NCI-H2196 (cell line): ENCODE results near the gene INTS1.

Source experiments
- DNase-seq: peaks from one replicate; lab custom pipeline; 2025; ENCODE audit not compliant: unreplicated experiment; lab: John Stamatoyannopoulos, UW

The INTS1 gene

DNA sequence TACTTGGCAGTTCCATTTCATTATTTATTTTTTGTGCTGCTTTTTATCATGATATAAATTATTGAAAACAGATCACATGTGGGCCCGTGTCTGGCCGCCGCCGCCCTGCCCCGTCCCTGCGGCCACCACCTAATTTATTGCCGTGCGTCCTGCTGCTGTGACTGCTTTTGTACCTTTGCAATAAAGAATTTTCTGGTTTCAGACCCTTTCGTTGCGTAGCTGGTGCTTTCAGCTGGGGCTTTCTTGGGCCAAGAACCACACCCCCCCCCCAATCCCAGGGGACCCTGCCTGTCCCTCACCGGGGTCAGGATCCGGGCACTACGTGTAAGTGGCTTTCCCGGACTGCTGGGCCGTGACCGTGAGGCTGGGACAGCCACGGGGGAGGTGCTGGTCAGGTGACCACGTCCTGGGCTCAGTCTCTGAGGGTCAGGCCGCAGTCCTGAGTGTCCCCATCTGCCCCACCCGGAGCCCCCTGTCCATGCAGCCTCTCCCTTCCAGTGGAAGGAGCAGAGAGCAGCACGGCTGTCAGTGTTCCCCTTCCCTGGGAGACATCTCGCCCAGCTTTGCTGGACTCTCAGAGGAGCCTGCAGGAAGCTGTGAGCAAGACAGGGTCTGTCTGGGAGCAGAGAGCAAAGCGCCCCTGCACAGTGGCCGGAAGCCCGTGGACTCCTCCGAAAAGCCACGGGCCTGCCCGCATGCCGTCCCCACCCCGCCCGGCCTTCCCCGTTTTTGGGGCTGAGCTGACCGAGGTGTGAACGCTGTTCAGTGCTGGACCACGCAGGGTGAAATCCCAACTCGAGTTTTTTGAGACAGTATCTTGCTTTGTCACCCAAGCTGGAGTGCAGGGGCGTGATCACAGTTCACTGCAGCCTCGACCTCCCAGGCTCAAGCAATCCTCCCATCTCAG lies 38.9 kb upstream of the INTS1 start:
- DNase-seq: no peak

DNA sequence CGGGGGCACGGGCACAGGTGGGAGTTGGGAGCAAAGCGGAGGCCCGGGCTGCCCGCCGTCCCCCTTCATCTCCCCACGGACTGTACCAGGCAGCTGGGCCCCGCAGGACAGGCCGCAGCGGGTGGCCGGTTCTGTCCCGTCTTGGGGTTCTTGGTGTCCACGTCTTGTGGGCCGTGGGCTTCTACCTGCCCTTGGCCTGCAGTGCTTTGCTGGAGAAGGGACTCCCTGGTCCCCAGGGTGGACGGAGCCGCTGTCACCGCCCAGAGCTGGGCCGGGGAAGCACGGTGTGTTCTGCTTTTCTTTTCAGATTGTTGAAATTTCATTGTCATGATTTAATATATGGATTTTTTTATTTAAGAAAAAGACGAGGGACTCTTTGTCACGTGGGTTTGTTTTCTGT lies 38.1 kb upstream of the INTS1 start:
- DNase-seq: no peak

DNA sequence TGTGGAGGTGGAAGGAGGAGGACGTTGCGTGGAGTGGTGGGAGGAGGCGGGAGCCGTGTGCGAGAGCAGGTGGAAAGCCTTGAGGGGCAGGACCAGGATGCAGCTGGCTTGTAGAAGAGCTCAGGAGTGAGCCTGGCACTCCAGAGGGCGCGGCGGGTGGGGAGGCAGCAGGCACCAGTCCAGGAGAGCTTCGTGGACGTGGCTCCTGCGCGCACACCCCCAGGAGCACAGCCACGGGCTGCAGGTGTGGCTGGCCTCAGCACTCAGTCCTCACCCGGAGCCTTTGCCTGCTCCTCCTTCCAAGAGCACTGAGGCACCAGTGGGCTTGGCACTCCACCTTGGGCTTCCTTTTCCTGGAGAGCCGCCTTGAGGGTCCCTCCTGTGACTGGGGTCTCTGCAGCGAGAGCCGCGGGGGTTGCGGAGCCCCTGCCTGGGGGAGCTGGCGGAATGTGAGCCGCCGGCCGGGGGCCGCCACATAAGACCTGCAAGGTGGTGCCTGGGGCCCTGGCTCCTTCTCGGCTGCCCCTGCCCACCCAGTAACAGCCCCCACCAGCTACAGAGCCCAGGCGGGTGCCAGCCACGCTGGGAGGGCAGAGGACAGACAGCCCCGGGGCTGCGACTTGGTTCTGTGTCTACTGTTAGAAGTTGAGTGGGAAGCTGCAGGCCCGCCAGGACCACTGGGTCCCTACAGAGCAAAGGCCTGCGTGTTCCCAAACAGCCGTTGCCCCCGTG lies 37.4 kb upstream of the INTS1 start:
- DNase-seq: no peak

DNA sequence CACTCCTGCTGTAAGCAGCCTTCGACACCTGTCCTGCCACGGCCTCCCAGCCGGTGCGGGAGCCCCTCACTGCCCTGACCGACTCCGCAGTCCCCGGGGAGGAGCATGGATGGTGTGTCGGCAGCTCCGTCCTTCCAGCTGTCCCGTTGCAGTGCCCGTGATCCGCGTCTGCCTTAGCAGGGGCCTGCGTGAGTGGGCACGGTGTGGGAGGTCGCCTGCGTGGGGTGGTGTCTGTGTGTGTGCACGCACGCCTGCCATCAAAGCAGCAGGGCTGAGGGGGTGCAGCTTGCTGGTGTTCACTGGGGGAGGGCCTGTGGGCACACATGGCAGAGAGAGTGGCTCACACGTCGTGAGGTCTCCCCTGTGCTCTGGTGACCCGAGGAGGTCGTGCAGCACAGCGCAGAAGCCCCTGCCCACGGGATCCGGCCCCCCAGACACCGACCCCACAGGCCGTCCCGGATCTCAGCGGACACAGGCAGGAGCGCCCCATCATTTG lies 36.6 kb upstream of the INTS1 start:
- no peak for DNase-seq

DNA sequence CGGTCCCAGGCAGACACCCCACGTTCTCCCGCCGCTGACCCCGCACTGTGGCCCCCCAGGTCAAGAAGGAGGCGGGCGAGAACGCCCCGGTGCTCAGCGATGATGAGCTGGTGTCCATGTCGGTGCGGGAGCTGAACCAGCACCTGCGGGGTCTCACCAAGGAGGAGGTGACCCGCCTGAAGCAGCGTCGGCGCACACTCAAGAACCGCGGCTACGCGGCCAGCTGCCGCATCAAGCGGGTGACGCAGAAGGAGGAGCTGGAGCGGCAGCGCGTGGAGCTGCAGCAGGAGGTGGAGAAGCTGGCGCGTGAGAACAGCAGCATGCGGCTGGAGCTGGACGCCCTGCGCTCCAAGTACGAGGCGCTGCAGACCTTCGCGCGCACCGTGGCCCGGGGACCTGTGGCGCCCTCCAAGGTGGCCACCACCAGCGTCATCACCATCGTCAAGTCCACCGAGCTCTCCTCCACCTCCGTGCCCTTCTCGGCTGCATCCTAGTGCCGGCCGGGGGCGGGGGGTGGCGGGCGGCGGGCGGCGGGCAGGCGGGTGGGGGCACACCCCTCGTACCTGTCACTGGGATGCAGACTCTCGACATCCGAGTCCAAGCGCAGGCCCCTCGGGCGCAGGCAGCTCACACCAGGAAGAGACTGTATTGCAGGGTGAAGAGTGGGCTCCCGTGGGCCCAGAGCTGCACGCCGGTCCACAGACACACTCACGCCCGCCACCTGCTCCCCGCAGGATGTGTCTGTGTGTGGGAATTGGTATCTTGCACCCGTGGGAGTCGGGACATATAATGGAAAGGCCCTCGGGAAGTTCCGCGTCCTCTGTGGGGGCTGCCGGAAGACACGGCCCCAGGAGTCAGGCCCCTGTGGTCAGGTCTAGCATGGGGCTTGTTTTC lies 35.9 kb upstream of the INTS1 start:
- no peak for DNase-seq

DNA sequence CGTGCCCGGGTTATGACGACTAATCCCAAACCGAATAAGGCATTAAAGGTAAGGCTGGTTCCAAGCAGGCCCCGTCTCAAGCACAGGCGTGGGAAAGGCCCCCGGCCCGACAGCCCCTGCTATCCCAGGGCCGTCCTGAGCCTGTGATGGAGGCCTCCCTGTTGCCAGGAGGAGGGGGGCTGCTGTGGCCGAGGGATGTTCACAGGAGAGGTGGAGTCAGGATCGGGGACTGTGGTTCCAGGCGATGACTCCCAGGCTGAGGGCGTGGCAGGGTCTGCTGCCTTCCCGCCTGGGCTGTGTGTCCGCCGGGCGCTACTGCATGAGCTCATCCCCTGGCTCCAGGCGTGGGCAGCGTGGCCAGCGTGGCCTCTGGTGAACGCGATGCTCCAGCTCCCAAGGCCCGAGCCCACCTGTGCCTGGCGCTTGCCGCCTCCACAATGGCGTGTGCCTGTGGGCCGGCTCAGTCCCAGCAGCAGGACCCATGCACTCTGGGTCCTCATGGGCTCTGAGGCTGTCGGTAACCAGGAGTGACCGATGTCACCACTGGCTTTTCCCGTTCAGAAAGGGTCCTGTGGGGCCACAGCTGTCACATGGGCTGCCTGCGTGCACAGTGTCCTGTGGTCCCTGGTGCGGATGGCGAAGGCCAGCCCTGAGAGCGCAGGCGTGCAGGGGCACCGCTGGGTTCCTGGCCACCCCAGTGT lies 35.1 kb upstream of the INTS1 start:
- no peak for DNase-seq

DNA sequence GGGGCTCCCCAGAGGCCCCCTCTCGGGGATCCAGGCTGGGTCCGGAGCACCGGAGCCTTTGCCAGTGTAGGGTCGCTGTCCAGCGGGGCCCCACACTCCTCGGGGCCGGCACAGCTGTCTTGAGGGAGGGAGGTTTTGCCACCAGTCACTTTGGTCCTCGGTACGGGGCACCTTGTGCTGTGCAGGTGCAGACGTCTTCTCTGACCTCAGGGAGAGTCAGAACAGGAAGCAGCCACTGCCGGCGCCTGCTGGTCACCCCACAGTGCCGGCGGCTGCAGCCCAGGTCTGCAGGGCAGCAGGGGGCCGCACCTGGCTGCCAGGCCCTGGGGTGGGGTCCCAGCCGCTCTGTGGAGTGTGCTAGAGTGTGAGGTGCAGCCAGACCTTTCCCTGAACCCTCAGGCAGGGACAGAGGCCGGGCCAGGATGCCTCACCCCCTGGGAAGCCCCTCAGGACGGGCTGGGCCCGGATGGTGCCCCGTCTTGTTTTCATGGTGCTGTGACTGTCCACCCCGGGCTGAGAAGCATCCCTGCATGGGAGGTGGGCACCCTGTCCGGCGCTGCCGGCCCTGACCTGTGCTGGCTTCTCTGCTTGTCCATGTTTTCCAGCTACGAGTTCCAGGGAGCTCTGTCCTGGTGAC lies 34.5 kb upstream of the INTS1 start:
- DNase-seq: no peak

DNA sequence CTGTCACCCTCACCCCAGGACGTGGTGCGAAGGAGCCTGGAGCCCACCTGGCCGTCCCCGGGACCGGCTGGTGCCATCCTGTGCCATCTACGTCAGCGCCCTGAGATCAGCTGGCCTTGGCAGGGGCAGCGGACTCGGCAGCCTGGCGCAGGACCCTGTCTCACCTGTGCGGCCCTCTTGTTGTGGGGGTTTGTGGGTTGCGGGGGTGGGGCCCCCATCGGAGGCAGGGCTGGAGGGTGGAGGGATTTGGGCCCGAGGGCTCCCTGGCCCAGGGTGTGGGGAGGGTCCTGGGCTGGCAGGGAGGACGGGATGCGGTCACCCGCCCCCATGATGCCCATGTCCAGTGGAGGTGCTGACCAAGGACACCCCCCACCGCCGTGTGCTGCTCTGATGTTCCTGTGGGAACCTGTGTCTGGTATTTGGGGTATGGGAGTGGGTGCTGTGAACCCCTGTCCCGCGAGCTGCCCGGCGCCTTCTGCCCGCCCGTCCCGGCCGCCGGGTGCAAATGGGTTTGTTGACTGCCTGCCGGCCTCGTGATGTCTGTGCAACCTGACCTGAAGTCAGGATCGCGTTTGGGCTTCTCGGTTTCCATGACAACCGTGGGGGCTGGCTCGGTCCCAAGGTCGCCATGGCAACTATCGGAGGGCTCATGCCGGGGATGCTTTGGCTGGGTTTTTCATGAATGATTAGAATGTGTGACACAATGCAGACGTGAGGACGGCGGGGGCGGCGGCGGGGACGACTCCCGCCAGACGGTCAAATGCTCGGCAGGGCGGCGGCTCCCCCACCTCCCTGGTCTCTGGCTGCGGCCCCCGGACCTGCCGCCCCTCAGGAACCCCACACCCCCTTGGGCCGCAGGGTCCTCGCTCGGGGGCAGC lies 33.6 kb upstream of the INTS1 start:
- DNase-seq: peak; percentile 56

DNA sequence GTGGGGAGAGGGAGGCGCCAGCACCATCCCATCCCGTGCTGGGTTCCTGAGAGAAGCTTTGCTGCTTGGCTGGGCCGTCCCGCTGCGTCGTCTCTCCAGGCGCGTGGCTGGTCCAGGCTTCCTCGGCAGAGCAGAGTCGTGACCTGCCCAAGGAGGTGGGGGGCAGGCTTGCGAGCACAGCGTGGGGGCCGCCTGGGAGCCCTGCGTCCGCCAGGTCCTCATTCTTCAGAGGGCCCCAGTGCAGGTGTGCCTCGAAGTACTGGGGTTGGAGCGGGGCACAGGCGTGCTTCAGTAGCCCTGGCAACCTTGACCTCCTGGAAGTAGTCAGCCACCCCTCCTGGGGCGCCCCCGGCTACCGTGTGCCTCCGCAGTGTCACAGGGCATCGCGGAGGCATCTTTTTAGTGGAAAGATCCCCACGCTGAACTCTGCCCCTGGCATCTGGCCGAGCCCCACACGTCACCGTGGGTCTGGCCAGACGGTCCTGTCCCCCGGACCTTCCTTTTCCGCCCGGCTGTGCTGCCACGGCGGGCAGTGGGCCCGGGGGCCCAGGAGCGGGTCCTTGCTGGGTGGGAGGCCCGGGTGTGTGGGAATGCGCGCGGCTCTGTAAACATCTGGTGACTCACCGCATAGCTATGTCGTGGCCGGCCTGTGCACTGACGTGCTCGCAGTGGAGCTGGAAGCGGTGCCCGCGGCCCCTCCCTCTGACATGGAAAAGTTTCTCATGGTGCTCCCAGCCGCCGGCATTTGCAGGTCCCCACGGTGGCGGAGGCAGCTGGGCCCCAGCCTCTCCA lies 32.8 kb upstream of the INTS1 start:
- no peak for DNase-seq

DNA sequence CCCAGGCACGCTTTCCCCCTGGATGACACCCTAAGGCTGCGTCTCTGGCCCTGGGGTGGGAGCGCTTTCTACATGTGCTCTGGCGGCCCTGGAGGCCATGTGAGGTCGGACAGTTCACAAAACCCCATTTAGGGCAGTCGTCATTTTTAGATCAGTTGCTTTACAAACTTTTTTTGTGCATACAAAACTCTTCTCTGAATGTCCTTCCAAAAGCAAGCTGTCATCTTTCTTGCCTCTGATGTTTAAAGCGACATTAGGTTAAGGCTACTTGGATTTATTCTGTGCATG lies 32.2 kb upstream of the INTS1 start:
- DNase-seq: no peak

DNA sequence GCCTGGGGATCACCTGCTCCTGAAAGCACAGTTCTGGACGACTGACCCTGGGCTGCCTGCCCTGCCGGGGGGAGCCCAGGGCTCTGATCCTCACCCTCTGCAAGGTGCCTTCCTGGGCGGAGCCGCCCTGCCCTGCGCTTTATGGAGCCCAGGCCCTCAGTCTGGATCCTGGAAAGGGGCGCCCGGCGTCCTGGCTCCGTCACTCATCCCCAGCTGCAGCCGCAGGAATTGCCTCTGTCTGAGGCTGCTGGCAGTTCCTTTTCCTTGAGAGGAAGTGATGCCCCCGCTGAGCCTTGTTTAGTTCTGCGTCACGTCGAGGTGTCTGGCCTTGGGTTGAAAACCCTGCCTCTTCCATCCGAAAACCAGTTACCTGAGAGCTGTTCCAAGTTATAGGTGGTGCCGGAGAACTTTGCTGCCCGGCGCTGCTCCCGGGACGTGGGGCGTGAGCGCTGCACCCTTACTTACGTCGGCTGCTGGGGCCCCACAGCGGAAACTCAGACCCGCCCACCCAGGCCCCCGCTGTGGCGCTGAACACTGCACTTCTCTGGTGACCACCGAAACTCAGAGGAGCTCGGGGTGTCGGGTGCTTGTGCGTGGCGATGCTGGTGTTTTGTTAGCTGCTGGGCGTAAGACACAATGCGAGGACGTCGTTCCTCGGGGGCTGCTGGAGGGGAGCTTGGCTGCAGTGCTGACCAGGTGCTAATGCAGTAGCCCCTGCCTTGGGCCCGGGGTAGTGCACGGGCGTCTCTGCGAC lies 31.7 kb upstream of the INTS1 start:
- DNase-seq: no peak

DNA sequence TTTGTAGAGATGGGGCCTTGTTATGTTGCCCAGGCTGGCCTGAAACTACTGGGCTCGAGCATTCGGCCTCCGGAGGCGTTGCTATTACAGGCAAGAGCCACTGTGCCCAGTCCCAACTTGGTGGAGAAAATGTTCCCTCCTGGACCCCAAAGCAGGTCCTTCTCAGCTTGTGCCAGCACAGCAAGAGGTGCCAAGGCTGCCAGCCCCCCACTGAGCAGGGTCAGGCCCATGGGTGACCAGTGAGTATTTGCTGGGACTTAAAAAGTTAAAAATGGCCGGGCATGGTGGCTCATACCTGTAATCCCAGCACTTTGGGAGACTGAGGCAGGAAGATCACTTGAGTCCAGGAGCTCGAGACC lies 30.9 kb upstream of the INTS1 start:
- DNase-seq: no peak

DNA sequence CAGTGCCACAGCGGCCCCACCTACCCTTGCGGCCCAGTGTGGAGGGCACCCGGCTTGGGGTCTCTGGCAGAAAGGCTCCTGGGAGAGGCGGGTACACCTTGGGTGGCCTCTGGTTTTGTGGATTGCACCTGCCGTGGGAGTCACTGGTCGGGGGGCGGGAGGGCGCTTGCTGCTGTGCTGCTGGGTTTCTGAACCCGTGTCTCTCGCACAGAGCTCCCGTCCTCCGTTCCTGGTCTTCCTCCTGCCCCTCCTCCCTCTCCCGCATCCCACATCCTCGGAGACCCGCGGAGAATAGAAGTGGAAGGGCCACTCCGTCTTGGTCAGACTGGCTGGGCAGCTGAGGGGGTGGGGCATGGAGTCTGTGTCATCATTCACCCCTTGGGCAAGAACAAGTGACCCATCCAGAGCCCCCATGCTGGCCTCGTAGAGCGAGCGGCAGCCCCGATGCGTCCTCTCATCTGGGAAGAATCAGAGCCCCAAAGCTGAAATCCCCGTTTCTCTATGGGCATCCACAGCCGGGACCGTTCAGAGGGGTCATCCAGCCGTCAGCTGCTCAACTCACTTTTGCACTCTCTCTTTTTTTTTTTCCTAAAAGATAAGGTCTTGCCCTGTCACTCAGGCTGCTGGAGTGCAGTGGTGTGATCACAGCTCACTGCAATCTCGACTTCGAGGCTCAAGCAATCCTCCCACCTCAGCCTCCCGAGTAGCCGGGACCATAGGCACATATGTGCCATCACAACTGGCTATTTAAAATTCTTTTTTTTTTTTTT lies 30.3 kb upstream of the INTS1 start:
- DNase-seq: no peak

DNA sequence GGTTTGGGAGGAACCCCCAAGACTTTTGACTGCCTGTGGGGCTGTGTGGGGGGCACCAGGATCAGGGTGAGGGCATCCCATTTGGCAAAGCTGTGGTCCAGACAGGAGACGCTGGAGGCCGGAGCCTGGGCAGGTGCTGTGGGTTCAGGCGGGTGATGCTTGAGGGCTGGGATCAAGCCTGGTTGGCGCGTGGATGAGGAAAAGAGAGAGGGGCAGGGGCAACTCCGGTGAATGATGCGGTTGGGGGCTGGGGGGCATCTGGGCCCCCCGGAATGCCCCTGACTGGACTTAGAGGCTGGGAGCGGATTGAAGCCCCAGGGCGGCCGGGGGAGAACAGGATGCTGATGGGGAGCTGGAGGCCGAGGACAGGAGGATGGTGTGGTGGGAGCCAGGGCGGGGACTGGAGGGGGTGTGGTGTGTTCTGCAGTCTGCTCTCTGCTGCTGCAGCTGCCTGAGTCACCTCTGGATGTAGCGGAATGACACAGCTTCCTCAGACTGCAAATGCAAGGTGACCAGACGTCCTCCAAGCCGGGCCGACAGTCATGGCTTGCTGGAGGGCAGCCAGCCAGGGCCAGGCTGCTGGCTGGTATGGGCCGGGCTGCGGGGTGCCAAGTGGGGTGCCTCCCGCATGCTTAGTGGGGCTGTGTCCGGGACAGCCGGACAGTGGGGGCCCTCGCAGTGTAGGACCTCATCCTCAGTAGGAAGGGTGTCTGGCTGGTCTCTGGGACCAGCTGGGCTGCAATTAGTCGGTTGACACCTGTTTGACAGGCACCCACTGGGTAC lies 29.5 kb upstream of the INTS1 start:
- no peak for DNase-seq

DNA sequence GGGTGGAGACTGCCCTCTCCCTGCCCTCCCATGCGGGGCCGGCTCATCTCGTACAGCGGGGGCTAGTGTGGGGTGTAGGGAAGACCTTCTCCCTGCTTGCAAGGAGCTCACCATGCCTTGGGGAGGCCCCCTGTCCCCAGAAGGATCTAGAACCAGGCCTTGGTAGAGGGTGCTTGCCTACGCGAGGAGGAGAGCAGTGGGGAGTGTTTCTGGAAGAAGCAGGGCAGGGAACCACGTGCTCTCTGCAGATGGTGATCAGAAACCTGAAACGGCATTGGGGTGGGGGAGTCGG lies 29.0 kb upstream of the INTS1 start:
- DNase-seq: no peak

DNA sequence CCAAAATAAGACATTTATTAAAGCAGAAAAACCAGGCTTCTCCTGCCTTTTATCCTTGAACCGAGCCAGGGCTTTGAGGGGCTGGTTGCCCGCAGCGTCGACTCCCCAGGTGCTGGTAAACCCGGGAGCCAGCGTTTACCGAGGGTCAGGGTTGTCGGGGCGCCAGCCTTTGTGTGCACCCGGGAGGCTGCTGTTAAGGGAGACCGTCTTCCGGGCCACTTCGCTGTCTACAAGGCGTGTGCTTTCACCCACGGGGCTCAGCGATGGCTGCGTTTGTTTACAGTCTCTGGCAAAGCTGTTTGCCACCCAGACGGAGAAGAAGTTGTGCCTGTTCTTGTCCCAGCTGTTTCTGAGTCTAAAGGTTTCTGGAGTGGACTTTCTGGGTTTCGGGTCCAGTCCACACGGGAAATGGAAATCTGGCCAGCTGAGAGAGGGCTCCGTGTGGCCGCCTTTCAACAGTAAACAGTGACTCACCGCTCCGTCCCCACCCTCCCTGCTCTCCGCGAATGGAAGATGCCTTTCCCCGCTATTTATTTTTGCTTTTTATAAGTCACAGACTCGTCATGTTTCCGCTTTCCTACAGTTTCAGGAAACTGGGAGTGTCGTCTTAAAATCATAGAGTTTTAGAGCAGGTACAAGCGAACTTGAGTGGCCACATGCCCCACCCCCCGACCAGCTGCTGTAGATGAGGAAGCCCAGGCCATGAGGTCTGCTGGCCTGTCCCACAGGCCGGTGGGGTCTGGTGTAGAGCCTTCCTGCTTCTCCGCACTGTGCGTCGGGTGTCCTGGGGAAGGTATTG lies 28.5 kb upstream of the INTS1 start:
- peak; percentile 66 for DNase-seq
